HUES6 (cell line): ENCODE results near the gene MDP1.
A peak's percentile ranks its signal among the peaks of the same experiment; 100 is the strongest.
"Not testable (repeated sequence)": the region's sequence is repeated elsewhere in the genome, so short reads cannot be mapped to it uniquely, and the experiment has no call there.

Source experiments
- H3K27ac ChIP-seq: 2 replicates; pipeline ENCODE4 v1.7.0; 2013; ENCODE audit warnings: low read depth, mild to moderate bottlenecking, low read length, inconsistent platforms
- H3K27me3 ChIP-seq: 2 replicates; pipeline ENCODE4 v1.6.1; 2013; ENCODE audit warnings: low read length; ENCODE audit not compliant: control insufficient read depth, insufficient read depth
- H3K36me3 ChIP-seq: 2 replicates; pipeline ENCODE4 v1.6.1; 2013; ENCODE audit warnings: low read length; ENCODE audit not compliant: control insufficient read depth, insufficient read depth
- H3K4me1 ChIP-seq: 2 replicates; pipeline ENCODE4 v1.6.1; 2013; ENCODE audit warnings: low read length; ENCODE audit not compliant: control insufficient read depth, insufficient read depth
- H3K4me3 ChIP-seq: 2 replicates; pipeline ENCODE4 v1.5.1; 2013; ENCODE audit warnings: low read depth, low read length
- H3K9ac ChIP-seq: one replicate; pipeline ENCODE4 v1.6.1; 2013; ENCODE audit warnings: mild to moderate bottlenecking, low read length
- H3K9me3 ChIP-seq: 2 replicates; pipeline ENCODE4 v1.6.1; 2013; ENCODE audit warnings: low read depth, low read length; ENCODE audit not compliant: control insufficient read depth, insufficient read depth

The MDP1 gene

GRCh38 chr14:24249230-24250021 lies 33.6 kb upstream of the MDP1 start:
- Histone ChIP-seq H3K4me3 (no peak overlapping the region), H3K27ac (no peak overlapping the region), H3K4me1 (no peaks in the 10 kb centered on the region), H3K36me3 (no peaks in the 10 kb centered on the region), H3K9me3 (no peaks in the 10 kb centered on the region), H3K9ac (no peak overlapping the region), H3K27me3 (no peaks in the 10 kb centered on the region)

- no peak overlapping the region for H3K9ac ChIP-seq
- H3K4me1 ChIP-seq: peaks cover 6% of the 10 kb centered on the region; the same call in 1 of the 2 replicates
- no peak overlapping the region for H3K4me3 ChIP-seq
- no peaks in the 10 kb centered on the region for H3K9me3 ChIP-seq
- no peaks in the 10 kb centered on the region for H3K27me3 ChIP-seq
- no peaks in the 10 kb centered on the region for H3K36me3 ChIP-seq
- no peak overlapping the region for H3K27ac ChIP-seq
These were observed 31.6 kb upstream of the MDP1 start for GRCh38 chr14:24247422-24247821.

- Histone ChIP-seq H3K36me3 (no peaks in the 10 kb centered on the region), H3K27ac (no peak overlapping the region), H3K9ac (no peak overlapping the region), H3K9me3 (no peaks in the 10 kb centered on the region), H3K4me3 (no peak overlapping the region), H3K27me3 (no peaks in the 10 kb centered on the region), H3K4me1 (peaks cover 6% of the 10 kb centered on the region; the same call in 1 of the 2 replicates)
These were observed 30.9 kb upstream of the MDP1 start for GRCh38 chr14:24246765-24247212.

- H3K27ac ChIP-seq, H3K9ac ChIP-seq, H3K4me1 ChIP-seq, H3K36me3 ChIP-seq, H3K9me3 ChIP-seq, H3K4me3 ChIP-seq, H3K27me3 ChIP-seq: not testable (repeated sequence)
These were observed 29.5 kb upstream of the MDP1 start for GRCh38 chr14:24245350-24245749.

- peak overlapping the region; percentile 80 for H3K9ac ChIP-seq
- H3K4me3 ChIP-seq: peak overlapping the region; percentile 92
- no peaks in the 10 kb centered on the region for H3K27me3 ChIP-seq
- peaks cover 28% of the 10 kb centered on the region for H3K36me3 ChIP-seq
- peaks cover 10% of the 10 kb centered on the region for H3K4me1 ChIP-seq
- H3K27ac ChIP-seq: peak overlapping the region; percentile 95; the same call in 1 of the 2 replicates
- no peaks in the 10 kb centered on the region for H3K9me3 ChIP-seq
These were observed 27.5 kb upstream of the MDP1 start for GRCh38 chr14:24243336-24243836.

GRCh38 chr14:24241829-24242443 lies 26.1 kb upstream of the MDP1 start:
- peak overlapping the region; percentile 95 for H3K27ac ChIP-seq
- peaks cover 42% of the 10 kb centered on the region for H3K36me3 ChIP-seq
- peak overlapping the region; percentile 92 for H3K4me3 ChIP-seq
- H3K9ac ChIP-seq: peak overlapping the region; percentile 80
- no peaks in the 10 kb centered on the region for H3K9me3 ChIP-seq
- no peaks in the 10 kb centered on the region for H3K27me3 ChIP-seq
- H3K4me1 ChIP-seq: peaks cover 10% of the 10 kb centered on the region

DNA sequence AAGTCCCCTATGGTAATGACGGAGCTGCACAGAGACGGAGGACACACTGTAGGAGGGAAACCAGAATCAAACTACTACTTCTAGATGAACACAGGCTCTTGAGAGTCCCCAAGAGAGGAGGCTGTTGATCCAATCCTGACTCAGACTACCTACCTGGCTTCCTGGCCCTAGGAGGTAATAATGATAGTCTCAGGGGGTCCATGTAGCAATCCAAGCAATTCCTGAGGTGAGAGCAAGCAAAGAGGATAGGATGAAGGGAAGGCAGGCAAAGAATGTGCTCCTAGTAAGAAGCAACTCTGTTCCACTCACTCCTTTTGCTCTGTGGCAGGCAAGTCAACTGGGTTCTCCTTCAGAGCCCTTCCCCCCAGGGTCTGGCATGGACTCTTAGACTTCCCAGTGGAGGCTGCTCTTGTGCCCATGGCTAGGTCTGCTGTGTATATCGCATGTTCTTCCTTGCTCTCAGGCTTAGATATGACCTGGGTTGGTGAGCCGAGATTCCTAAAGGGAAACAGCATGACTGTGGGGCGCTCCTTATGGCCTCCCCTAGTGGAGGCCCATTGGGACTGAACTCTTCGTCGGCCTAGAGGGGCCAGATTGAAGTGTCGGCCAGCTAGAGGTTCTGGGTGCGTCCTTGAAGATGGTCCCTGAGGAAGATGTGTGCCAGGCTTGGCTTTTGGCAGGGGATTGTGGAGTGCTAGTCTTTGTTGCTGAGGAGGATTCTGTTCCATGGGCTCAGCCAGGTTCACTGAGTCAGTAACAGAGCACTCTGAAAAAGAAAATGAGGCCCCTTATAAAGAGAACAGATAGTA lies 24.4 kb upstream of the MDP1 start:
- H3K27ac ChIP-seq: no peak overlapping the region
- peaks cover 10% of the 10 kb centered on the region for H3K4me1 ChIP-seq
- peaks cover 59% of the 10 kb centered on the region for H3K36me3 ChIP-seq
- no peak overlapping the region for H3K4me3 ChIP-seq
- no peaks in the 10 kb centered on the region for H3K27me3 ChIP-seq
- no peak overlapping the region for H3K9ac ChIP-seq
- H3K9me3 ChIP-seq: no peaks in the 10 kb centered on the region

- Histone ChIP-seq H3K36me3 (peaks cover 68% of the 10 kb centered on the region), H3K9ac (no peak overlapping the region), H3K27me3 (no peaks in the 10 kb centered on the region), H3K4me3 (no peak overlapping the region), H3K27ac (no peak overlapping the region), H3K9me3 (no peaks in the 10 kb centered on the region), H3K4me1 (peaks cover 8% of the 10 kb centered on the region)
These were observed 22.7 kb upstream of the MDP1 start for GRCh38 chr14:24238527-24239037.

DNA sequence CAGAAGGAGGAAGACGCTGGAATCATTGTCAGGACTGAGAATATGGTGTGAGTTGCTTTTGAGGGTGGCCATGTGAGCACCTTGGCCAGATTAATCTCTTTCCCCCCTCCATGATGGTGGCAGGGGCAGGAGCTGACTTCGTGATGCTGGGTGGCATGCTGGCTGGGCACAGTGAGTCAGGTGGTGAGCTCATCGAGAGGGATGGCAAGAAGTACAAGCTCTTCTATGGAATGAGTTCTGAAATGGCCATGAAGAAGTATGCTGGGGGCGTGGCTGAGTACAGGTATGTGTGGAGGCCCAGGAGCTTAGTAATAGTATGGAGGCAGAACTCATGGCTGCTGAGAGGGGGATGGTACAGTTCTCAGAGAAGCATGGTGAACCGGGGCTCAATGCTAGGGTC lies 22.3 kb upstream of the MDP1 start:
- H3K27me3 ChIP-seq: no peaks in the 10 kb centered on the region
- H3K36me3 ChIP-seq: peaks cover 68% of the 10 kb centered on the region
- H3K9ac ChIP-seq: no peak overlapping the region
- H3K9me3 ChIP-seq: no peaks in the 10 kb centered on the region
- peaks cover 10% of the 10 kb centered on the region for H3K4me1 ChIP-seq
- no peak overlapping the region for H3K27ac ChIP-seq
- no peak overlapping the region for H3K4me3 ChIP-seq

GRCh38 chr14:24237463-24237955 lies 21.6 kb upstream of the MDP1 start:
- Histone ChIP-seq H3K36me3 (peaks cover 68% of the 10 kb centered on the region), H3K27me3 (no peaks in the 10 kb centered on the region), H3K27ac (no peak overlapping the region), H3K9me3 (no peaks in the 10 kb centered on the region), H3K4me1 (peaks cover 10% of the 10 kb centered on the region), H3K4me3 (no peak overlapping the region), H3K9ac (no peak overlapping the region)
